HG03442 (cell line): ENCODE data around the gene KCNAB3.

Source experiments
- ATAC-seq: cut with Tn5 transposase; IDR thresholded peaks from one replicate; pipeline ENCODE4 v1.9.1; 2021; ENCODE audit warnings: mild to moderate bottlenecking, moderate library complexity; ENCODE audit not compliant: unreplicated experiment

The KCNAB3 gene

DNA sequence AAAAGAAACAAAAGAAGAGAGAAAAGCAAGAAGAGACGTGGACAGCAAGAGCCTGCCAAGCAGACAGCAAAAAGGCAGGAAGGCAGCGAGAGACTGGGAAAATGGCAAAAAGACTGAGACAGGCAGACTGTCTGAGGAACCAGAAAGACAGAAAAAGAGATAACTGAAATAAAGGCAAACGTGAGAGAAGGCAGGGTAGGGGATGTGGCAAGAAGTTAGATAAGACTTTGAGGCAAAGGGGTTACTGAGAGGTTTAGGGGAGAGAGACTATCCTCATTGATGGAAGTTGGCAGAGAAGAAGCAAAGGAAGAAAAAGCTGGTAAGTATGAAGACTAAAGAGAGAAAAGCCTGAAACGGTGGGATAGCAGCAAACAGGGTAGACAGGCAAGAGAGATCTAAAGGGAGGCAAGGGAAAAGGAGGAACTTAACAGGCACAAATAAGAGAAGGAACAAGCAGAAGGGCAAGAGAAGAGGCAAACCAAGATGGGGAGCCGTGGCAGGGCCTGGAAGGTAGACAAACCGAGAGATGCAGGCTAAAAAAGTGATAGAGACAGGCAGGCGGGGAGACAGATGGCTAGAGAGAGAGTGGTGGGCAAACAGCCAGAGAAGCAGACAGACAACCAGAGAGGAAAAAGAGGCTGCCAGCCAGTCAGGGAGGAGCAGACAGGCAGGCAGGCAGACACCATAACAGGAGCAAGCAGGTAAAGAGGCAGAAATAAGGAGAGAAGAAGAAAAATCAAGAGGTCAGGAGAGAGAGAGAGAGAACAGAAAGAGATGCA lies 48.2 kb downstream of the KCNAB3 start:
- no peak for ATAC-seq

DNA sequence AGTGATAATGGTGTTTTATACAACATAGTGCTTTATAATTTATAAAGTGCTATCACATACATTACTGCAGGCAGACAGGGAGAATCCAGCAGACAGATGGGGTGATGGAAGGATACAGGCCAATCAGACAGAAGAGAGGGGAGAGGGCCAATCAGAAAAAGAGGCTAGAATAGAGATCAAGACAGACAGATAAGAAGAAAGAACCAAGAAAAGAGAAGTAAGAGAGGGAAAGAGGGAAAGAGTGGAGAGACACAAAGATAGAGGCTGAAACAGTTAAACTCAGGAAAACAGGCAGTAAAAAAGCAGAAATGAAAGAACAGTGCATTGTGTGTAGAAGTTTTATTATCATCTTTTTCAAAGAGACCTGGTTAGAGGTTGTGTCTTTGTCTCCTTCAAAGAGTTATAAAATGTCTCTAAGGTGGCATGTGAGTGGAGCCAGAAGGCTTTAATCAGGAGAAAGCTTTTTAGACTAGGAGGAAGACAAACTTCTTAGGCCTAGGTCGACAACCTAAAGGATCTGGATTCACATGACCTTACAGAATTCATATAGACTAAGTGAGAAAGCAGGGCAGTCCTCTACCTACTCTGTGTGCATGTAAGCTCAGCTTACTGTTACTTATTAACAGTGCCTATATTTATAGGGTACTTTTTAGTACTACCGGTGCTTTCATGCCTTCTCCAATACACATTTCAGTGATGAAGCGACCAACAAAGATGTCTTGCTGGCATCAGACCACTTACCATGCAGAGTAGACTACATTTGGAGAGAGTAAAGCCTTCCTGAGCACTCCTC lies 49.4 kb downstream of the KCNAB3 start:
- ATAC-seq, result no peak

DNA sequence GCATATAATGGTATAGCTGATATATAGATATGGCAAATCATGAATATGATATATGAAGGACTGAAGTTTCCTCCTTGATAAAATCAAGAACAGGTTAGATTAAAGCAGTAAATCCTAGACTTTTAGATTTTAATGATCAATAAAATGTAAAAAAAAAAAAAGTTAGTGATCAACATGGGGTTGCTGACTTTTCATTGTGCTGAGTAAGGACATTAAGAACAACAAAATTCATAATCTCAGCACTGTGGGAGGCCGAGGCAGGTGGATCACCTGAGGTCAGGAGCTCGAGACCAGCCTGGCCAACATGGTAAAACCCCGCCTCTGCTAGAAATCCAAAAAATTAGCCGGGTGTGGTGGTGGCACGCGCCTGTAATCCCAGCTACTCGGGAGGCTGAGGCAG lies 51.4 kb downstream of the KCNAB3 start:
- no peak for ATAC-seq

- ATAC-seq, result no peak
Observed at GRCh38 chr17:7875804-7876370, 53.8 kb downstream of the KCNAB3 start.

DNA sequence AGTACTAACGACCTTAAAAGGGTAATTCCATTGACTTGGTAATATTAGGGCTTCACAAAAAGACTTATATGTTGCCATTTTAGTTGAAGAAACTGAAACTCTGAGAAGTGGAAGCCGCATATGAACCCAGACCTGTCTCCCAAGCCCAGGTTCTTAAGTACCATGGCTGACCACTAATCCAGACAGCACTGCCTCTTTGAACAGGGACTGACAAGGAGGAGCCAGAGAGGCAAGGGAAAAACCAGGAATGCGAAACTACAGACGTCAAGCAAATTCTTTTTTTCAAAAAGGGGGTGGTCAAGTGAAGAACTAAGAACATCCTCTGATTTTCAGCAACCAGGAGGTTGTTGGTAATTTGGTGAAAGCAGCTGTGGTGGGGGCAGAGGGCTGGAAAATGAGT lies 56.6 kb downstream of the KCNAB3 start:
- no peak for ATAC-seq
